PFSK-1 (cell line): ENCODE data around the gene CHRD.

Experiments used
- FOXP2 ChIP-seq: optimal IDR thresholded peaks from 2 replicates; pipeline ENCODE3; 2011; ENCODE audit warnings: borderline replicate concordance, control low read depth, inconsistent platforms; ENCODE audit not compliant: insufficient read depth; ENCODE audit errors: extremely low read length, extremely low read depth
- POLR2AphosphoS5 ChIP-seq: IDR thresholded peaks from 2 replicates; pipeline ENCODE4 v1.6.1; 2012; ENCODE audit warnings: low read depth, mild to moderate bottlenecking, control low read depth, low read length, moderate library complexity
- SIN3A ChIP-seq: IDR thresholded peaks from 2 replicates; pipeline ENCODE4 v1.6.1; 2012; ENCODE audit warnings: mild to moderate bottlenecking, low read length, moderate library complexity, borderline replicate concordance; ENCODE audit not compliant: insufficient read depth
- TAF1 ChIP-seq: IDR thresholded peaks from 2 replicates; pipeline ENCODE4 v1.6.1; 2012; ENCODE audit warnings: low read length, control low read depth, borderline replicate concordance; ENCODE audit not compliant: insufficient read depth
- TF ChIP-seq, protein P1 (sequence below), 2 experiments: IDR thresholded peaks; 2 replicates each; pipeline versions ENCODE4 v1.6.1 to v1.8.0; 2011 to 2012; ENCODE audit warnings: low read depth in 2 of 2, low read length in 2 of 2, control low read depth in 1 of 2, inconsistent platforms in 1 of 2, mild to moderate bottlenecking in 1 of 2, moderate library complexity in 1 of 2; ENCODE audit not compliant: insufficient read depth in 1 of 2

Gene CHRD

DNA sequence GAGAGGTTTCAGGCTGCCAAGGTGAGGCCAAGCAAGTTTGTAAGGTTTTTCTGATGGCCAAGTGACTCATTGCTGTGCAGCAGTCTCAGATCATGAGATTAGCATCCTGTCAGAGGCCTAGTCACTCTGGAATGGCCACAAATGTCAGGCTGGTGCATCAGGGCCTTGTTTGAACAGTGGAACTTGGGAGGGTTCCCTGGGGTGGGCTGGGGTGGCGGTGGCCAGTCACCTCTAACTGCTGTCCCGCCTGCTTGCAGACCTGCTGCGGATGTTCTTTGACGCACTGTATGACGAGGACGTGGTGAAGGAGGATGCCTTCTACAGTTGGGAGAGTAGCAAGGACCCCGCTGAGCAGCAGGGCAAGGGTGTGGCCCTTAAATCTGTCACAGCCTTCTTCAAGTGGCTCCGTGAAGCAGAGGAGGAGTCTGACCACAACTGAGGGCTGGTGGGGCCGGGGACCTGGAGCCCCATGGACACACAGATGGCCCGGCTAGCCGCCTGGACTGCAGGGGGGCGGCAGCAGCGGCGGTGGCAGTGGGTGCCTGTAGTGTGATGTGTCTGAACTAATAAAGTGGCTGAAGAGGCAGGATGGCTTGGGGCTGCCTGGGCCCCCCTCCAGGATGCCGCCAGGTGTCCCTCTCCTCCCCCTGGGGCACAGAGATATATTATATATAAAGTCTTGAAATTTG lies 45.2 kb upstream of the CHRD start:
- no peak for TF ChIP-seq SIN3A
- no peak for TF ChIP-seq FOXP2
- TF ChIP-seq, protein P1, sequence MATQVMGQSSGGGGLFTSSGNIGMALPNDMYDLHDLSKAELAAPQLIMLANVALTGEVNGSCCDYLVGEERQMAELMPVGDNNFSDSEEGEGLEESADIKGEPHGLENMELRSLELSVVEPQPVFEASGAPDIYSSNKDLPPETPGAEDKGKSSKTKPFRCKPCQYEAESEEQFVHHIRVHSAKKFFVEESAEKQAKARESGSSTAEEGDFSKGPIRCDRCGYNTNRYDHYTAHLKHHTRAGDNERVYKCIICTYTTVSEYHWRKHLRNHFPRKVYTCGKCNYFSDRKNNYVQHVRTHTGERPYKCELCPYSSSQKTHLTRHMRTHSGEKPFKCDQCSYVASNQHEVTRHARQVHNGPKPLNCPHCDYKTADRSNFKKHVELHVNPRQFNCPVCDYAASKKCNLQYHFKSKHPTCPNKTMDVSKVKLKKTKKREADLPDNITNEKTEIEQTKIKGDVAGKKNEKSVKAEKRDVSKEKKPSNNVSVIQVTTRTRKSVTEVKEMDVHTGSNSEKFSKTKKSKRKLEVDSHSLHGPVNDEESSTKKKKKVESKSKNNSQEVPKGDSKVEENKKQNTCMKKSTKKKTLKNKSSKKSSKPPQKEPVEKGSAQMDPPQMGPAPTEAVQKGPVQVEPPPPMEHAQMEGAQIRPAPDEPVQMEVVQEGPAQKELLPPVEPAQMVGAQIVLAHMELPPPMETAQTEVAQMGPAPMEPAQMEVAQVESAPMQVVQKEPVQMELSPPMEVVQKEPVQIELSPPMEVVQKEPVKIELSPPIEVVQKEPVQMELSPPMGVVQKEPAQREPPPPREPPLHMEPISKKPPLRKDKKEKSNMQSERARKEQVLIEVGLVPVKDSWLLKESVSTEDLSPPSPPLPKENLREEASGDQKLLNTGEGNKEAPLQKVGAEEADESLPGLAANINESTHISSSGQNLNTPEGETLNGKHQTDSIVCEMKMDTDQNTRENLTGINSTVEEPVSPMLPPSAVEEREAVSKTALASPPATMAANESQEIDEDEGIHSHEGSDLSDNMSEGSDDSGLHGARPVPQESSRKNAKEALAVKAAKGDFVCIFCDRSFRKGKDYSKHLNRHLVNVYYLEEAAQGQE (IDR thresholded peaks at IDR 0.05; ENCODE audit: insufficient read depth in 1 of 2, low read depth in 2 of 2, low read length in 2 of 2) = no peak
- no peak for TF ChIP-seq TAF1
- no peak for TF ChIP-seq POLR2AphosphoS5

DNA sequence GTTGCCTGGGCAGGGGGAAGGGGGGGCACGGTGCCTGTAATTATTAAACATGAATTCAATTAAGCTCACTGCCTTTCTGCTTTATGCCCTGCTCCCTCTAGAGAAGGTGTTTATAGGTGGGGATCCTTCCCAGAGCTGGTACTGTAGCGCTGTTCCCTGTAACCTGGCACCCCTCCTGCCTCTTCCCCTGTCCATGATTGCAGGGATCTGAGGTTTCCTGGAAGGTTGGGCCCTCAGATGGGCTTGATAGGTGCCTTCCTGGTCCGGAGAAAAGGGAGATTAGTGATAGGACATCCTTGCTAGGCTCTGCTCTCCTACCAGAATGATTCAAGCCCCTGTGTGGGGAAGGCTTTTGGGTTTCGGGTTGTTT lies 44.6 kb upstream of the CHRD start:
- no peak for TF ChIP-seq FOXP2
- TF ChIP-seq, protein P1 (IDR thresholded peaks at IDR 0.05; ENCODE audit: insufficient read depth in 1 of 2, low read depth in 2 of 2, low read length in 2 of 2) = no peak
- TF ChIP-seq POLR2AphosphoS5 = no peak
- TF ChIP-seq TAF1 = no peak
- TF ChIP-seq SIN3A = no peak

DNA sequence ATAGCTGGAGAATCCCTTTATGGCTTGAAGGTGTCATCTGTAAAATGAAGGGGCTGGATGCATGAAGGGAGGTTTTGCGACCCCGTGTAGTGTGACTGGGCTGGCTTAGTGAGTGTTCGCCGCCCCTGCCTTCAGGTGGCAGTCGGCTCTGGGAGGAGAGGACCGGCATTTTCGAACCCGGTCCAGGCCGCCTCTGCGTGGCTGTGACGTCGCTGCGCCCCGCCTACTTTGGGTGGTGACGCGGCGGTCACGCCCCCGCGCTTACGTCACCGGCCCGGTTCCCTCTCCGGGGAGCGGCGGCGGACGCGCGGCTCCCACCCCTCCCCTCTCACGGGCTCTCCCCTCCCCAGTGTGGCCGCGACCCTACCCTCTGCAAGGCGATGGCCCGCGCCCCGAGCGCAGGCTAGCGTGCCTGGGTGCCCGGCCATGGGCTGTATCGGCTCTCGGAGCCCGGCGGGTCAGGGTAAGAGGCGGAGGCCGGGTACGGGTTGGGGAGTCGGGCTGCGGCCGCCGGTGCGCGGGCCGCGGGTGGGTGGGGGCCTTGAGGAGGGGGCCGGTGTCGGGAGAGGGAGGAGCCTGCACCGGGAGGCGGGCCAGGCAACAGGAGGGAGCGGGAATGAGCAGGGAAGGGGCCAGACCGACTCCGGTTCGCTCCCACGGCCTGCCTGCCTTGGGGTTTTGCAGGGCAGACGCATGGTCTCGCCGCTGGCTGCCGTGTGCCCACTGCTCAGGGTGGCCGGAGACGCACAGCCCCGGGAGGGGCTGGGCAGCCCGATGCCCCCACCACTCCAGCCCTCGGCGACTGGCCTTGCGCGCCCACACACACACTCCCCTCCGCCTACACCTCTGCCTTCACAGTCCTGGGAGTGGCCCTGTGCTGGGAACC lies 44.0 kb upstream of the CHRD start:
- no peak for TF ChIP-seq TAF1
- TF ChIP-seq SIN3A = no peak
- TF ChIP-seq POLR2AphosphoS5 = peak; percentile 62
- TF ChIP-seq, protein P1 (IDR thresholded peaks at IDR 0.05; ENCODE audit: insufficient read depth in 1 of 2, low read depth in 2 of 2, low read length in 2 of 2) = no peak
- TF ChIP-seq FOXP2 = peak; percentile 73

DNA sequence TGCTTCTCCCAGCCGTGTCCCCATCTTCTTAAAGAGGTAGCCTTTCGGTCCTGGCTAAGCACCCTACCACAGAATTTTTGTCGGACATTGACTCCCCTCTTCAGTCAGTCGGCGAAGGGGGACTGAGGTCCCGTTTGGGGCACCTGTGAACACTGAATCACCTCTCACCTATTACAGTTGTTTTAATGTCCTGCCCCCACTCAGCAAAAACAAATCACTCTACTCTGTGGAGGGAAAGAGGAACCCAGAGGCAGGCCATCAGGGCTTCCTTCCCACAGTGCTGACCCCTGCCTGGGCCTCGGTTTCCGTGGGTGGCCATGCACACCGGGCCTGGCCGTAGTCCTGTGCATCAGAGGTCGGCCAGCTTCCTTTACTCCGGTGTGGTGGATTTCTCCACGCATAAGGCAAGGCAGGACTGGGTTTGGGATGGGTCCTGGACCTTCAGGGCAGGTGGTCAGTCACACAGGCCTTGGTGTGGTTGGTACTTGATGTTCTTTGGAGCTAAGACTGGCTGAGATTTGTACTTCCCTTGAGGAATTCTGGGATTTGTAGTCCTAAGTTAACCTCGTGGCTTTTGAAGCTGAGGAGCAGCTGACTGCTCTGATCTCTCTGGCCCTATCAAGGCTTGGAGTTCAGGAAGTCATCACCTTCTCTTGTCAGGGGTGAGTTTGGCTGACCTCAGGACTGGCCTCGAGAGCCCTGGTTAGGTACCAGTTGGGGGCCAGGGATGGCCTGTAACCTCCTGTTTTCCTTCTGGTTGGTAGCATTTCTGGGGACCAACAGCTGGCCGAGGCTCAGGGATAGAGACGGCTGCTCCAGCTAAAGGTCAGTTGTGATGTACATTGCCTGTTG lies 43.1 kb upstream of the CHRD start:
- TF ChIP-seq SIN3A (no peak), POLR2AphosphoS5 (no peak), TAF1 (no peak), FOXP2 (no peak)
- TF ChIP-seq, protein P1 (IDR thresholded peaks at IDR 0.05; ENCODE audit: insufficient read depth in 1 of 2, low read depth in 2 of 2, low read length in 2 of 2) = no peak
